Body of pancreas (tissue), 4 donors: Measurements from ENCODE around the gene TCN2.

ENCODE experiments used
- POLR2A ChIP-seq, 3 donors: fragments of 450-650 bp; IDR thresholded peaks; one replicate each; pipeline ENCODE4 v1.6.1; 2016; ENCODE audit warnings: antibody characterized with exemption in 3 of 3, mild to moderate bottlenecking in 2 of 3
- TF ChIP-seq, protein P1 (sequence below), 7 experiments: fragments of 450-650 bp in 4 of 7; fragments of 200-600 bp in 3 of 7; sonication (generic) in 3 of 7; IDR thresholded peaks; one replicate each; pipeline ENCODE4 v1.5.1; 2016 to 2019; ENCODE audit warnings: antibody characterized with exemption in 7 of 7

DNA sequence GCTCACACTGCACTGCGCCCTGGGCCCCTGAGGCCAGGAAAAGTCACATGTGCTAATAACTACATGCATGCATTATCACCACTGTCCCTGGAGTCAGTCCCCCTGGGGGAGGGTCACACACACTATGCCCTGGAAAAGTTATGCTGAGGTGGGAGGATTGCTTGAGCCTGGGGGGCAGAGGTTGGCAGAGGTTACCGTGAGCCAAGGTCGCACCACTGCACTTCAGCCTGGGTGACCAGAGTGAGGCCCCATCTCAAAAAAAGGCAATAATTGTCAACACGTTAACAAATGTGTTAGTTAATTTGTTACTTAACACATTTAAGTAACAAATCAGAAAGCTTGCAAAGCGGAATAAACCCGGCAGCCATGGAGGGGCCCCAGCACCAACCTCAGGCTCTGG lies 47.1 kb upstream of the TCN2 start:
- TF ChIP-seq, protein P1, sequence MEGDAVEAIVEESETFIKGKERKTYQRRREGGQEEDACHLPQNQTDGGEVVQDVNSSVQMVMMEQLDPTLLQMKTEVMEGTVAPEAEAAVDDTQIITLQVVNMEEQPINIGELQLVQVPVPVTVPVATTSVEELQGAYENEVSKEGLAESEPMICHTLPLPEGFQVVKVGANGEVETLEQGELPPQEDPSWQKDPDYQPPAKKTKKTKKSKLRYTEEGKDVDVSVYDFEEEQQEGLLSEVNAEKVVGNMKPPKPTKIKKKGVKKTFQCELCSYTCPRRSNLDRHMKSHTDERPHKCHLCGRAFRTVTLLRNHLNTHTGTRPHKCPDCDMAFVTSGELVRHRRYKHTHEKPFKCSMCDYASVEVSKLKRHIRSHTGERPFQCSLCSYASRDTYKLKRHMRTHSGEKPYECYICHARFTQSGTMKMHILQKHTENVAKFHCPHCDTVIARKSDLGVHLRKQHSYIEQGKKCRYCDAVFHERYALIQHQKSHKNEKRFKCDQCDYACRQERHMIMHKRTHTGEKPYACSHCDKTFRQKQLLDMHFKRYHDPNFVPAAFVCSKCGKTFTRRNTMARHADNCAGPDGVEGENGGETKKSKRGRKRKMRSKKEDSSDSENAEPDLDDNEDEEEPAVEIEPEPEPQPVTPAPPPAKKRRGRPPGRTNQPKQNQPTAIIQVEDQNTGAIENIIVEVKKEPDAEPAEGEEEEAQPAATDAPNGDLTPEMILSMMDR (IDR thresholded peaks at IDR 0.05), result no peak
- no peak for TF ChIP-seq POLR2A (IDR thresholded peaks at IDR 0.05)
